ENCODE results near the gene C17orf78.
"Not testable (repeated sequence)": the region's sequence is repeated elsewhere in the genome, so short reads cannot be mapped to it uniquely, and the experiment has no call there.

C17orf78 gene

GRCh38 chr17:37388266-37388665, 12.5 kb downstream of the C17orf78 start:
- no peak for DNase-seq

DNA sequence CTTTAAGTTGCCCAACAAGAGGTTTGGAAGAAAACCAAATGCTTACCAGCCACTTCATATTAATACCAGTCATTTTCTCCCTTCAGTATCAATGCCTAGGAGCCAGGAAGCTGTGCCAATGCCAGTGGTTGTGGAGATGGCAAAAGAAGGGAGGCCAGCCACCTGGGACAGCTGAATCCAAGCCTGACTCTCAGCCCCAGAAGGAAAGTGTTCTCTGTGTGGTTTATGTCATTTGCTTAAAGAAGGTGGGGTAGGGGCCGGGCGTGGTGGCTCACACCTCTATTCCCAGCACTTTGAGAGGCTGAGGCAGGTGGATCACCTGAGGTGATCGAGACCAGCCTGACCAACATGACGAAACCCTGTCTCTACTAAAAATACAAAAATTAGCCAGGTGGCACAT, 13.4 kb downstream of the C17orf78 start:
- no peak for DNase-seq

- DNase-seq: no peak
Observed at GRCh38 chr17:37391146-37391545, 15.4 kb downstream of the C17orf78 start.

- DNase-seq: no peak
Observed at GRCh38 chr17:37392024-37392590, 16.3 kb downstream of the C17orf78 start.

- no peak for DNase-seq
Observed at GRCh38 chr17:37393352-37393751, 17.6 kb downstream of the C17orf78 start.

DNA sequence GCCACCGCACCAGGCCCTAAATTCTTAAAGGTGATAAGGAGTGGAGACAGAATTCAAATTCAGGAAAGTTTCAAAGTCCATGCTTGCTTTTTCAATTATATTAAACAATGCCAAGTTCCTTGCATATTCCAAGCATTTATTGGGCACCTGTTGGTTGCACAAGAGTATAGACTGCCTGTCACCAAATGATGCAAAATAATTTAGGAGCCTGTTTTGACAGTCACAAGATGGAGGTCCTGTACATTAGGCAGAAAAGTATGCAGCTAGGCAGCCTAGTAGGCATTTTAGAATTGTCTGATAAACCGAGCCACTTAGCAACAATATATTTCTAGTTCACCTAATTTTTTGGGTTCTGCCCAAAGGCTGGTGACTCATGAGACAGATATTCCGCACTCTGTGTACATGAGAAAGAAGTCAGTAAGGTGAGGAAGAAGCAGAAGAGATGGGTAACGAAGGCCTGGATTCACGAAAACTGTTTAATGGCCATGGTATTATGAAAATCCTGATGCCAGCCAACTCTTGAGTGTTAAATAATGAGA, 23.5 kb downstream of the C17orf78 start:
- no peak for DNase-seq

DNA sequence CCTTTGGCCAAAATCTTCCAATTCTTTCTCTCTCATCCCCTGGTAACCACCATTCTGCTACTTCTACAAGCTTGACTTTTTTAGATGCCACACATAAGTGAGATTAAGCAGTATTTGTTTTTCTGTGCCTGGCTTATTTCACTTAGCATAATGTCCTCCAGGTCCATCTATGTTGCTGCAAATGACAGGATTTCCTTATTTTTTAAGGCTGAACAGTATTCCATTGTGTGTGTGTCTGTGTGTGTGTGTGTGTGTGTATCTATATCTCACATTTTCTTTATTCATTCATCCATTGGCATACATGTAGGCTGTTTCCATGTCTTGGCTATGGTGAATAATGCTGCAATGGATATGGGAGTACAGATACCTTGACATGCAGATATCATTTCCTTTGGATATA, 24.7 kb downstream of the C17orf78 start:
- DNase-seq: no peak

- not testable (repeated sequence) for DNase-seq
Observed at GRCh38 chr17:37405522-37405921, 29.7 kb downstream of the C17orf78 start.

DNA sequence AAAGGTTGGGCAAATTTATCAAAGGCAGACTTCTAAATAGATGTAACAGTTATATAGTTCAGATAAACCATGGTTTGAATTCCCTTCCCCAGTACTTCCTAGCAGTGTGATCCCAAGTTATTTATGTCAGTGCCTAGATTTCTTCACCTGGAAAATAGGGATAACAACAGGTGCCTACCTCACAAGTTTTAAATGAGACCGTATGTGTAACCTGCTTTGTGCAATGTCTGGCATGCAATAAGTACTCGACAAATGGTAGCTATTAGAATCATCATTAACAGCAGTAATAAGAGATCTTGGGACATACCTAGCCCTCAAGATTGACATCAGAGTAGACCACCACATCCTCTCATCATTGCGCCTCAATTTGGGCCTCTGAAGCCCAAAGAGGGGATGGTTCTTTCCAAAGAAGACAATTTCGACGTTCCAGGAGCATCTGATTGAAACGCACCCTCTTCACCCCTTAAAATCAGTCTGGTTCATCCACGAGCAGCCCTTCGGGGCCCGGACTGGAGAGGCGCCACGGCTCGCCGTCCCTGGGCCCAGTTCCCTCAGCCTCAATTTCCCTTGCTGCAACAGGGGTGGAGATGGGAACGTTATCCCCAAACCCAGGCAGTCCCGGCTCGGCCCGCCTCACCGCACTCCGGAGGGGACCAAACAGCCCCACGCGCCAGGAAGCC, 30.3 kb downstream of the C17orf78 start:
- no peak for DNase-seq

- DNase-seq: no peak
Observed at GRCh38 chr17:37406635-37407461, 31.1 kb downstream of the C17orf78 start, which contains the start of the genes ACACA and TADA2A. Gene ACACA, minus strand, starts transcription at chr17:37406836. Its CDS starts 537 bp downstream, at chr17:37406299. Gene TADA2A, plus strand, starts transcription at chr17:37406886. Its CDS starts 4,480 bp downstream, at chr17:37411366.

- not testable (repeated sequence) for DNase-seq
Observed at GRCh38 chr17:37408145-37408479, 32.3 kb downstream of the C17orf78 start.

DNA sequence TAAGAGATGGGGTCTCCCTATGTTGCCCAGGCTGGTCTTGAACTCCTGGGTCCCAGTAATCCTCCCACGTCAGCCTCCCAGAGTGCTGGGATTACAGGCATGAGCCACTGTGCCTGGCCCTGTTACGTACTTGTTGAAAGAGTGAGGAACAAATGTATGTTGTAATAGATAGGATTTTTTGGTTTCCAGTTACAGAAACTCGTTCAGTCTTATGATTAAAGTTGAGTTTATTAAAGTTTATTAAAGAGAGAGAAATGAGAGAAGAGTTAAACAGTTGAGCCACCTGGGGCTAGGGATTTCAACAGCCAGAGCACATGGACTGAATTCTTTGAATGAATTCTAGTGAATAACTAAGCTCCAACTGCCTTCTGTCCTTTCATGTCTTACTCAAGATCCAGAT, 34.6 kb downstream of the C17orf78 start:
- no peak for DNase-seq

GRCh38 chr17:37413875-37414519, 38.2 kb downstream of the C17orf78 start:
- no peak for DNase-seq

DNA sequence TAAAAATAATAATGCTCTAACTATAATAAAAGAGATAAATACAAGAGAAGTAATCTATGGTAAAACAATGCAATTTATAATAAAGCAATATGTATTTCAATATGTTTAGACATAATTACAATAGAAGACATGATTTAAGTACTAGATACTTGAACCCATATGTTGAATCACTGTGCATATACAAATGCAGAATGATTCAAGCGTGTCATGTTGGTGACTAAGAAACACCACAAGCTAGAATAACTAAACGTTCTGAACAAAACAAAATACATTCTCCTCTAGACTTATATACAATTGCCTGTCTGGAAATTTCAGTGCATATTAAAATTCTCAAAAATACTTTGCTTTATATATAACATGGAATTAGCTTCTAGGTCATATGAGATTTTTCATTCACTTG, 42.1 kb downstream of the C17orf78 start:
- no peak for DNase-seq

GRCh38 chr17:37422971-37423625, 47.3 kb downstream of the C17orf78 start:
- DNase-seq: no peak

- DNase-seq: no peak
Observed at GRCh38 chr17:37425268-37425667, 49.5 kb downstream of the C17orf78 start.

DNA sequence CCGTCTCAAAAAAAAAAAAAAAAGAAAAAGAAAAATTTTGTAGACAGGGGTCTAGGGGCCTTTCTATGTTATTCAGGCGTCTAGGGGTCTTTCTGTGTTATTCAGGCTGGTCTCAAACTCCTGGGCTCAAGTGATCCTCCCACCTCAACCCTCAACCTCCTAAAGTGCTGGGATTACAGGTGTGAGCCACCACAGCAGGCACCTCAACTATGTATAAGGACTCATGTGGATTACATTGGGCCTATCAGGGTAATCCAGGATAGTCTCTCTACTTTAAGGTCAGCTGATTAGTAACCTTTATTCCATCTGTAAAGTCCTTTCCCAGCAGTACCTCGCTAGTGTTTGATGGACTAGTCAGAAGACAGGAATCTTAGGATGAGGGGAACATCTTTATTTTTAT, 53.3 kb downstream of the C17orf78 start:
- no peak for DNase-seq

DNA sequence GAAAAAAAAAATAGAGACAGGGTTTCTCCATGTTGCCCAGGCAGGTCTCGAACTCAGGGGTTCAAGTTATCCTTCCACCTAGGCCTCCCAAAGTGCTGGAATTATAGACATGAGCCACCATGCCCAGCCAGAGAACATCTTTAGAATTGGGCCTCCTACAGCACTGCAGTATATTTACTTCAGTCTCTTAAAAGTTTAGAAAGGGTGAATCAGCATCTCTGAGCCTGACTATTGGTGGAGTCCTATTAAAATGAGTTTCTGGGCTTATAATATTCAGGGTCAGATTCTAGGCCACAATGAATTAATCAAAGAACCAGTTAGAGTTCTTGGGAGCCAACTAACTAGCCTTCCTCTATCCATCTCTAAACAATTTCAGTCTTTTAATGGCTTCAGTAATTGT, 53.7 kb downstream of the C17orf78 start:
- no peak for DNase-seq

DNA sequence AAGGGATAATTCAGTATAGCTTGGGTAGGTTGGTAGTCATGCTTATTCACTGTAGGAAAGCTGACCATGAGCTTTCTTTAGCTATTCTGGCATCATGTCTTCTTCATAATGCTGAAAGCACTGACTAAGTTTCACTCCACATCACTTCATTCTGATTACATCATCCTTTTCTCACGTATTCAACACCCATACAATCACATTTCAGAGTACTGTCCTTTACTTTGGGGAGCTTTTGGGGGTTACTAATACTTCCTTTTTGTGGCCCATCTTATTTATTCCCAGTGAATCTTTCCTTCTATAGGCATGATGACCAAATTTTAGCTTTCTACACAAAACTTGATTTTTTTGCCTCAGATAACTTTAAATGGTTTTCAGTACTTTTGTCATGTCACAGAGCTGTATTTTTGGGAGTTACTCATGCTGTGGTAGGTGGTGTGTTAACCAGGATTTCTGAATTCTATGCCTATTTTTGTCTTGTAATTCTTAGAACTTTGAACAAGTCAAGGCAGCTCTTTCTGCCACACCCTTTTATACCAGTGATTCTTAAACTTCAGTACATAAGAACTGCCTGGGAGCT, 54.4 kb downstream of the C17orf78 start:
- DNase-seq: no peak

GRCh38 chr17:37432671-37433070, 56.9 kb downstream of the C17orf78 start:
- DNase-seq: no peak

DNA sequence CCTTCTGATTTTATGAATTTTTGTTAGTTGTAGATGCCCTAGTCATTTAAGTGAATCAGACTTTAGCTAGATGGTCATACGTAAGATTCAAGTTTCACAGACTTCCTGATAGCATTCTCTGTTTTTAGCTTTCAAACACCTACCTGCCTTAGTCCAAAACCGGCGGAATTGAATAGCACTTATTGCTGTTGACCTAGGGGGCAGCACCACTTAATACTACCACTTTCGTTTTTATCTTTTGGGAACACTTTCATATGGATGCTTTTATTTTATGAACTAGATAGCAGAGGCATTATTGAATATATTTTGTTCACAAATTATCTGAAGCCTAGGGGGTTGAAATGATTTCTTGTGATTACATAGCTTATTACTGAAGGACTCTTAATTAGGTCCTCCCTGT, 62.4 kb downstream of the C17orf78 start:
- no peak for DNase-seq

DNA sequence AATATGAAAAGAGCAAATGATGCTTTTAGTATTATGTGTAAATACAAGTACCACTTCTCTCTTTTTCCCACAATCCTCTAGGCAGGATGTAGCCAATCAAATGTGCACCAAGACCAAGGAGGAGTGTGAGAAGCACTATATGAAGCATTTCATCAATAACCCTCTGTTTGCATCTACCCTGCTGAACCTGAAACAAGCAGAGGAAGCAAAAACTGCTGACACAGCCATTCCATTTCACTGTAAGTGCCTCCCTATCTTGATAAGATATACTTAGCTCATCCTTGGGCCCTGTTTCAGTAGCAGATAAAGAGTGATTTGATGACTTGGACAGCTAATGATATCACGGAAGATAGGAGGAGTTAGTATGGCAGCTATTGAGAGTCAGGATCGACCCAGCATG, 64.6 kb downstream of the C17orf78 start:
- DNase-seq: no peak
